Heart left ventricle (tissue), 16 donors: ENCODE results near the gene KIRREL3. TPM values are rescaled to one million over a fixed set of nuclear protein-coding genes. Genes with fewer than 3 reads are reported as not detected.
"Not testable (repeated sequence)": the region's sequence is repeated elsewhere in the genome, so short reads cannot be mapped to it uniquely, and the experiment has no call there.

Source experiments
- ATAC-seq, 4 donors: fragments of 200-7000 bp; cut with Tn5 transposase; one replicate each; pipeline ENCODE4 v1.9.1; 2020 to 2022; ENCODE audit warnings: moderate library complexity in 4 of 4, mild to moderate bottlenecking in 3 of 4, moderate number of reproducible peaks in 1 of 4
- DNase-seq, 5 donors: peaks; one replicate each; pipeline ENCODE4 v3.0.0-alpha.2; 2020
- H3K27ac ChIP-seq, 12 donors: fragments of 200-600 bp; sonication (generic) in 4 of 12; one replicate each; pipeline versions ENCODE4 v1.5.0 to v1.8.0; 2016 to 2022; ENCODE audit warnings: mild to moderate bottlenecking in 2 of 12
- H3K27me3 ChIP-seq, 9 donors: fragments of 200-600 bp; sonication (generic) in 2 of 9; one replicate each; pipeline versions ENCODE4 v1.5.1 to v1.8.0; 2016 to 2022; ENCODE audit warnings: mild to moderate bottlenecking in 3 of 9
- H3K36me3 ChIP-seq, 9 donors: fragments of 200-600 bp; sonication (generic) in 2 of 9; one replicate each; pipeline versions ENCODE4 v1.5.0 to v1.8.0; 2018 to 2022; ENCODE audit warnings: mild to moderate bottlenecking in 2 of 9
- H3K4me1 ChIP-seq, 12 donors: fragments of 200-600 bp; sonication (generic) in 4 of 12; one replicate each; pipeline versions ENCODE4 v1.5.0 to v1.8.0; 2016 to 2022; ENCODE audit warnings: mild to moderate bottlenecking in 3 of 12
- H3K4me3 ChIP-seq, 12 donors: fragments of 200-600 bp; sonication (generic) in 4 of 12; one replicate each; pipeline versions ENCODE4 v1.5.0 to v1.8.0; 2017 to 2022; ENCODE audit warnings: mild to moderate bottlenecking in 9 of 12, moderate library complexity in 4 of 12
- H3K9me3 ChIP-seq, 12 donors: fragments of 200-600 bp; sonication (generic) in 4 of 12; one replicate each; pipeline versions ENCODE4 v1.5.0 to v1.8.0; 2016 to 2022; ENCODE audit warnings: mild to moderate bottlenecking in 1 of 12
- POLR2A ChIP-seq, 2 donors: fragments of 450-650 bp; IDR thresholded peaks; one replicate each; pipeline ENCODE4 v1.6.1; 2017; ENCODE audit warnings: antibody characterized with exemption in 2 of 2, mild to moderate bottlenecking in 2 of 2, moderate library complexity in 2 of 2
- WGBS, 4 donors: extraction: QIAGEN DNeasy Blood & Tissue Kit in 2 of 4; methylation state at CpG; one replicate each; pipeline versions ENCODE4 v1.1.5 to v1.1.7; 2013 to 2018; 5-methylcytosine and 5-hydroxymethylcytosine counted together
- intact Hi-C, 10 donors: fragments of 100-400 bp; cut with DNase I; formaldehyde crosslinking; loops; one replicate each; pipeline versions ENCODE4 v1.11.1 to v1.14.2; 2022
- polyA plus RNA-seq, 2 donors: library from polyadenylated mRNA; stranded (reverse); fragments of 200-250 nt; gene quantifications; one replicate each; pipeline ENCODE4 v1.2.3, GENCODE V29; 2013
- total RNA-seq, 9 donors: library from RNA; depleted of rRNA in 2 of 9; stranded (reverse); fragments of >200 nt in 2 of 9; fragmentation: NEBNext Ultra II Directional in 3 of 9; extraction: Animal tissue kit (Norgen Biotek cat#: 25700) in 3 of 9; gene quantifications; one replicate each; pipeline versions ENCODE4 v1.1.0 to v1.2.4, GENCODE V29; 2016 to 2023
- TF ChIP-seq, protein P1 (sequence below), 12 donors: fragments of 200-600 bp; sonication (generic) in 4 of 12; IDR thresholded peaks; one replicate each; pipeline versions ENCODE4 v1.5.0 to v1.8.0; 2018 to 2022; ENCODE audit warnings: antibody characterized with exemption in 12 of 12, mild to moderate bottlenecking in 5 of 12
- donor health status: ischemic (EF 13 %, LVEDD 7.1; RV severe dilation, severe dysfunction).
- donor health status: healthy with polysubstance abuse.
- donor health status: DM: no; HTN: yes; CAD: no.
- donor health status: DM: no; HTN: no; CAD: no.
- donor health status: ischemic (EF 25% LVEDD 6.9; RV normal size, moderate dysfunction).
- donor health status: ischemic (EF 25% LVEDD 5.7; RV mildly dilated, moderate dysfunction).
- donor health status: healthy.
- donor health status: DM: yes; HTN: yes; CAD: no.
- donor health status: ischemic (EF 35%, LVEDD 5.7; RV mildly dilated, moderate dysfunction).
- donor health status: nonischemic (EF 11% LVEDD 7.7; RV severe dilation, severe dysfunction).
- donor health status: DM: yes; HTN: yes; CAD: no.
- donor health status: PGD.
- donor health status: ischemic (EF 29% LVEDD 5.4; RV normal size, mild dysfunction).
- donor health status: nonischemic (EF 23%, LVEDD 6.1; RV moderate dilation, normal function).

KIRREL3 gene
- total and polyA plus RNA-seq, 11 donors = 0.08 to 1.3 (median 0.27) TPM

DNA sequence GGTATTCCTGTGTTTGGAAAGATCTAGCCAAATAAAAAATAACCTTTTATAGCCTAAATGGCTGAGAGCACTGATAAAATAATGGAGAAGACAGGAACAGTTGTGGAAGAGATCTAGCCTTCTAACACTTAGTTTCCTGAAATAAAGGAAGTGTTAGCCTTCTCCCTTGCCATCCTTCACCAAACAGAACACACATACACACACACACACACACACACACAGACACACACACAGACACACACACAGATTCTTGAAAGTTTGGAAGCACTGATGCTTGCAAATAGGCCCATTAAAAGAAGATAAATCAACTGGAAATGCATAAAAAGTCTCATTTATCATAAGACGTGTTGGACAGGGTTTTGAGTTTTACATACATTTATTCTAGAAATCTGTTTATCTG lies 37.5 kb downstream of the KIRREL3 start:
- Histone ChIP-seq H3K9me3 (no peaks in the 10 kb centered on the region), H3K27ac (no peak overlapping the region), H3K4me1 (no peaks in the 10 kb centered on the region), H3K4me3 (no peak overlapping the region), H3K36me3 (no peaks in the 10 kb centered on the region), H3K27me3 (peaks cover 0 to 28% (median 8%) of the 10 kb centered on the region in 9 donors)
- intact Hi-C loops = no loop called here
- DNase-seq = no peak
- 37 to 80% (median 55%) methylated on average over 1 of the region's 1 CpG for WGBS, 4 donors
- no peak for TF ChIP-seq POLR2A (IDR thresholded peaks at IDR 0.05)
- TF ChIP-seq, protein P1, sequence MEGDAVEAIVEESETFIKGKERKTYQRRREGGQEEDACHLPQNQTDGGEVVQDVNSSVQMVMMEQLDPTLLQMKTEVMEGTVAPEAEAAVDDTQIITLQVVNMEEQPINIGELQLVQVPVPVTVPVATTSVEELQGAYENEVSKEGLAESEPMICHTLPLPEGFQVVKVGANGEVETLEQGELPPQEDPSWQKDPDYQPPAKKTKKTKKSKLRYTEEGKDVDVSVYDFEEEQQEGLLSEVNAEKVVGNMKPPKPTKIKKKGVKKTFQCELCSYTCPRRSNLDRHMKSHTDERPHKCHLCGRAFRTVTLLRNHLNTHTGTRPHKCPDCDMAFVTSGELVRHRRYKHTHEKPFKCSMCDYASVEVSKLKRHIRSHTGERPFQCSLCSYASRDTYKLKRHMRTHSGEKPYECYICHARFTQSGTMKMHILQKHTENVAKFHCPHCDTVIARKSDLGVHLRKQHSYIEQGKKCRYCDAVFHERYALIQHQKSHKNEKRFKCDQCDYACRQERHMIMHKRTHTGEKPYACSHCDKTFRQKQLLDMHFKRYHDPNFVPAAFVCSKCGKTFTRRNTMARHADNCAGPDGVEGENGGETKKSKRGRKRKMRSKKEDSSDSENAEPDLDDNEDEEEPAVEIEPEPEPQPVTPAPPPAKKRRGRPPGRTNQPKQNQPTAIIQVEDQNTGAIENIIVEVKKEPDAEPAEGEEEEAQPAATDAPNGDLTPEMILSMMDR (IDR thresholded peaks at IDR 0.05) = no peak
- ATAC-seq = no peak

DNA sequence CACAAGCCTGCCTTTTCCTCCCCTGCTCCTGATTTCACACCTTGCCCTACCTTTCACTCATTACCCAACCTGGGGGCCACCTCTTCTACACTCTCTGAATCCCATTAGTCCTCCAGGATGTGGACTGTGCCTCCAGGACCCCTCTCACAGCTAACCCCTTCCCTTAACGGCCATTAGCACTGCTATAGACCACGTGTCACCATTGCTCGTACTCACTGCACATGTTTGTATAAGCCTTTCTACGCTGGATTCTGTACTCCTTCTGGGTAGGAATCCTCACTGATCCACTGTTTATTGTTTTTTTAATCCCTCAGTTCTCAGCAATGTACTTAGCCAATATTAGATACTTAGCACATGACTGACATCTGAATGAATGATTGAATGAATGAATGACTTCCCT lies 40.9 kb downstream of the KIRREL3 start:
- intact Hi-C loops = no loop called here
- H3K9me3 ChIP-seq = no peaks in the 10 kb centered on the region
- H3K4me1 ChIP-seq = no peaks in the 10 kb centered on the region
- DNase-seq = no peak
- TF ChIP-seq, protein P1 (IDR thresholded peaks at IDR 0.05) = no peak
- no peak for TF ChIP-seq POLR2A (IDR thresholded peaks at IDR 0.05)
- H3K27ac ChIP-seq = no peak overlapping the region
- H3K4me3 ChIP-seq = no peak overlapping the region
- no peaks in the 10 kb centered on the region for H3K36me3 ChIP-seq
- WGBS, 4 donors = 83 to 89% (median 83%) methylated on average over 4 of the region's 4 CpGs
- H3K27me3 ChIP-seq = peaks cover 0 to 4% (median 0%) of the 10 kb centered on the region in 9 donors
- ATAC-seq = no peak

DNA sequence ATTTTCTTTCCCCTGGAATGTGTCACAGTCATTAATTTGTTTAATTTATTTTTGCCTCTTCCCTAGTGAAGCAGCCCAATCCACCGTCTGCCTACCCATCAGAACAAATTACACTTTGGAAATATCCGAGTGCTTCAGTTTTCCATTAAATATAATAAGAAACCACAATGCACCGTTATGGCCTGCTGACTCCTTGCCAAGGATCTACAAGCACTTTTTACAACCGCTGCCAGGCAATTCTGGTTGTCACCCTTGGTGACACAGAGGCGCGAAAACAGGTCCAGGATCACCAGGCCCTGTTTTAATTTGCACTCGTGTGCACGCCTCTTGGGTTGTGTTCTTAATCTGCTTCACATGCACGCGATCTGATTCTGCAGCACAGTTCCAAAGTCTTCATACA lies 43.9 kb downstream of the KIRREL3 start:
- intact Hi-C loops = no loop called here
- Histone ChIP-seq H3K4me1 (no peaks in the 10 kb centered on the region), H3K27me3 (peaks cover 0 to 8% (median 0%) of the 10 kb centered on the region in 9 donors), H3K36me3 (no peaks in the 10 kb centered on the region), H3K4me3 (no peak overlapping the region), H3K9me3 (no peaks in the 10 kb centered on the region), H3K27ac (no peak overlapping the region)
- TF ChIP-seq POLR2A (IDR thresholded peaks at IDR 0.05) = no peak
- TF ChIP-seq, protein P1 (IDR thresholded peaks at IDR 0.05) = no peak
- ATAC-seq = no peak
- DNase-seq = no peak
- WGBS, 4 donors = 80 to 84% (median 81%) methylated on average over 10 of the region's 10 CpGs

DNA sequence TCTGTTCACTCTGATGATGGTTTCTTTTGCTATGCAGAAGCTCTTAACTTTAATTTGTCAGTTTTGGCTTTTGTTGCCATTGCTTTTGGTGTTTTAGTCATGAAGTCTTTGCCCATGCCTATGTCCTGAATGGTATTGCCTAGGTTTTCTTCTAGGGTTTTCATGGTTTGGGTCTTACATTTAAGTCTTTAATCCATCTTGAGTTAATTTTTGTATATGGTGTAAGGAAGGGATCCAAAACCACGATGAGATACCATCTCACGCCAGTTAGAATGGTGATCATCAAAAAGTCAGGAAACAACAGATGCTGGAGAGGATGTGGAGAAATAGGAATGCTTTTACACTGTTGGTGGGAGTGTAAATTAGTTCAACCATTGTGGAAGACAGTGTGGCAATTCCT lies 48.0 kb downstream of the KIRREL3 start:
- H3K27ac ChIP-seq, H3K9me3 ChIP-seq, DNase-seq, intact Hi-C loops, H3K27me3 ChIP-seq, H3K4me3 ChIP-seq, ATAC-seq, H3K4me1 ChIP-seq, H3K36me3 ChIP-seq: not testable (repeated sequence)
- WGBS, 4 donors = 76 to 89% (median 84%) methylated on average over 2 of the region's 2 CpGs

DNA sequence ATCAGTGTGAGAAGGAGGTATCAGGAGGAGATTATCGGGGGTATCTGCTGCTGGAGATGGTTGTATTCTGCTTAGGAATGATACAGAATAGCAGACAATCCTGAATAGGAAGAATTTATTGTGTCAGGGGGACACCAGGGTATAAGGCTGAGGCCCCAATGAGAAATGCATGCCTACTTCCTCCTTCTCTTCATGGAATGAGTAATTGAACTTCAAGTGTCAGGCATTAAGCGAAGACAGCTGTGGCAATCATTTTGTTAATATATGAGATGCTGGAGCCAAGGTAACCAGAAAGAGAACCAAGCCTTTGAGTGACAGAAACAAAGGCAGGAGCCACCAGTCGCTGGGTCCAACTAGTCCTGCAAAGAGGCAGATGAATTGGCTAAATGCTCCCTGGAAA lies 49.1 kb downstream of the KIRREL3 start:
- ATAC-seq = no peak
- Histone ChIP-seq H3K36me3 (no peaks in the 10 kb centered on the region), H3K4me1 (no peaks in the 10 kb centered on the region), H3K9me3 (no peaks in the 10 kb centered on the region), H3K27me3 (peaks cover 0 to 10% (median 0%) of the 10 kb centered on the region in 9 donors), H3K27ac (no peak overlapping the region), H3K4me3 (no peak overlapping the region)
- WGBS, 4 donors = 67 to 86% (median 77%) methylated on average over 3 of the region's 3 CpGs
- TF ChIP-seq, protein P1 (IDR thresholded peaks at IDR 0.05) = no peak
- no peak for TF ChIP-seq POLR2A (IDR thresholded peaks at IDR 0.05)
- no peak for DNase-seq
- intact Hi-C loops = no loop called here
